GM18505 (cell line): Measurements from ENCODE around the gene TIAM1.

Experiments
- ATAC-seq: cut with Tn5 transposase; IDR thresholded peaks from one replicate; pipeline ENCODE4 v1.9.1; 2021; ENCODE audit not compliant: unreplicated experiment
- POLR2A ChIP-seq: IDR thresholded peaks from 4 replicates; pipeline ENCODE4 v1.6.1; 2011; ENCODE audit warnings: borderline replicate concordance; ENCODE audit not compliant: insufficient read depth, insufficient read length; ENCODE audit errors: extremely low read depth

The TIAM1 gene

GRCh38 chr21:31180256-31181081, 163.6 kb downstream of the TIAM1 start:
- ATAC-seq: no peak
- TF ChIP-seq POLR2A: no peak

GRCh38 chr21:31176725-31177124, 167.3 kb downstream of the TIAM1 start:
- TF ChIP-seq POLR2A: no peak
- ATAC-seq: no peak

GRCh38 chr21:31176080-31176551, 167.9 kb downstream of the TIAM1 start:
- no peak for ATAC-seq
- no peak for TF ChIP-seq POLR2A

- TF ChIP-seq POLR2A: no peak
- ATAC-seq: no peak
These were observed 170.0 kb downstream of the TIAM1 start for GRCh38 chr21:31173881-31174555.

- no peak for ATAC-seq
These were observed 171.7 kb downstream of the TIAM1 start for GRCh38 chr21:31172328-31172727.

GRCh38 chr21:31164713-31165694, 179.1 kb downstream of the TIAM1 start:
- no peak for TF ChIP-seq POLR2A
- ATAC-seq: no peak

More at GRCh38 chr21:31172328-31172727, 171.7 kb downstream of the TIAM1 start:
- no peak for TF ChIP-seq POLR2A

GRCh38 chr21:31162827-31163226, 181.2 kb downstream of the TIAM1 start:
- ATAC-seq: no peak
- TF ChIP-seq POLR2A: no peak

- no peak for TF ChIP-seq POLR2A
- no peak for ATAC-seq
These were observed 181.9 kb downstream of the TIAM1 start for GRCh38 chr21:31162079-31162699.

GRCh38 chr21:31161157-31161556, 182.9 kb downstream of the TIAM1 start:
- TF ChIP-seq POLR2A: no peak
- ATAC-seq: no peak

GRCh38 chr21:31159808-31160207, 184.3 kb downstream of the TIAM1 start:
- TF ChIP-seq POLR2A: no peak
- ATAC-seq: no peak

GRCh38 chr21:31158789-31159581, 185.1 kb downstream of the TIAM1 start:
- TF ChIP-seq POLR2A: no peak
- no peak for ATAC-seq

- no peak for TF ChIP-seq POLR2A
- ATAC-seq: no peak
These were observed 186.3 kb downstream of the TIAM1 start for GRCh38 chr21:31157756-31158155.
